Spleen (tissue), 11 donors: Measurements from ENCODE around the gene GPR75. TPM values are rescaled to one million over a fixed set of nuclear protein-coding genes. Genes with fewer than 3 reads are reported as not detected.

Experiments
- DNase-seq: peaks from one replicate; pipeline ENCODE4 v3.0.0-alpha.2; 2020
- H3K27ac ChIP-seq, 8 donors: fragments of 200-600 bp; sonication (generic) in 7 of 8; 1 replicate in 4 of 8; 2 replicates in 4 of 8; pipeline versions ENCODE4 v1.5.0 to v1.8.0; 2016 to 2021; ENCODE audit warnings: inconsistent platforms in 4 of 8, mild to moderate bottlenecking in 4 of 8, moderate library complexity in 1 of 8
- H3K27me3 ChIP-seq, 7 donors: fragments of 200-600 bp; sonication (generic) in 6 of 7; replicated peaks in 1 of 7; 1 replicate in 4 of 7; 2 replicates in 3 of 7; pipeline versions ENCODE4 v1.5.0 to v1.8.0; 2016 to 2021; ENCODE audit warnings: inconsistent platforms in 3 of 7, mild to moderate bottlenecking in 1 of 7
- H3K36me3 ChIP-seq, 6 donors: fragments of 200-600 bp; sonication (generic) in 5 of 6; 1 replicate in 4 of 6; 2 replicates in 2 of 6; pipeline versions ENCODE4 v1.5.0 to v1.8.0; 2016 to 2021; ENCODE audit warnings: inconsistent platforms in 2 of 6
- H3K4me1 ChIP-seq, 6 donors: fragments of 200-600 bp; sonication (generic) in 5 of 6; 1 replicate in 3 of 6; 2 replicates in 3 of 6; pipeline versions ENCODE4 v1.5.0 to v1.8.0; 2016 to 2021; ENCODE audit warnings: inconsistent platforms in 3 of 6
- H3K4me3 ChIP-seq, 8 donors: fragments of 200-600 bp; sonication (generic) in 7 of 8; 1 replicate in 4 of 8; 2 replicates in 4 of 8; pipeline versions ENCODE4 v1.5.0 to v1.8.0; 2016 to 2021; ENCODE audit warnings: inconsistent platforms in 4 of 8, mild to moderate bottlenecking in 4 of 8, moderate library complexity in 2 of 8
- H3K9me3 ChIP-seq, 8 donors: fragments of 200-600 bp; sonication (generic) in 7 of 8; 1 replicate in 4 of 8; 2 replicates in 4 of 8; pipeline versions ENCODE4 v1.5.0 to v1.8.0; 2016 to 2021; ENCODE audit warnings: inconsistent platforms in 4 of 8
- CTCF ChIP-seq, 11 experiments: fragments of 200-600 bp in 7 of 11; fragments of 450-650 bp in 4 of 11; sonication (generic) in 4 of 11; IDR thresholded peaks in 8 of 11; conservative IDR thresholded peaks in 3 of 11; 1 replicate in 7 of 11; 2 replicates in 4 of 11; pipeline versions ENCODE4 v1.4.0 to v1.8.0; 2016 to 2021; ENCODE audit warnings: antibody characterized with exemption in 11 of 11, inconsistent platforms in 4 of 11, mild to moderate bottlenecking in 1 of 11
- POLR2A ChIP-seq, 3 donors: fragments of 450-650 bp; IDR thresholded peaks; one replicate each; pipeline ENCODE4 v1.5.1; 2017; ENCODE audit warnings: antibody characterized with exemption in 3 of 3, mild to moderate bottlenecking in 1 of 3
- POLR2AphosphoS5 ChIP-seq, 3 donors: sonication (generic); formaldehyde crosslinking; IDR thresholded peaks; one replicate each; pipeline ENCODE4 v1.5.1; 2017; ENCODE audit warnings: antibody characterized with exemption in 3 of 3
- WGBS, 5 donors: extraction: QIAGEN DNeasy Blood & Tissue Kit in 3 of 5; methylation state at CpG; one replicate each; pipeline versions ENCODE4 v1.1.5 to v1.1.7; 2013 to 2018; 5-methylcytosine and 5-hydroxymethylcytosine counted together
- intact Hi-C: fragments of 100-400 bp; cut with DNase I; formaldehyde crosslinking; loops from one replicate; pipeline ENCODE4 v1.15.0; 2023; ENCODE audit warnings: low total_unique reads
- microRNA-seq, 3 donors: library from miRNA; unstranded; fragments of <30 nt; microRNA quantifications; one replicate each; pipeline versions ENCODE4 to v1.1.0, GENCODE V29; 2019 to 2020
- polyA plus RNA-seq, 3 donors: library from polyadenylated mRNA; stranded (reverse); fragments of 200-250 nt; gene quantifications; one replicate each; pipeline ENCODE4 v1.2.1, GENCODE V29; 2013
- small RNA-seq, 4 donors: library from RNA; depleted of rRNA; stranded (forward); fragments of <200 nt; gene quantifications; one replicate each; pipeline ENCODE3, GENCODE V24; 2016
- total RNA-seq, 7 donors: library from RNA; depleted of rRNA in 3 of 7; stranded (reverse); fragments of >200 nt in 3 of 7; fragmentation: NEBNext Ultra II Directional in 4 of 7; extraction: Animal tissue kit (Norgen Biotek cat#: 25700) in 4 of 7; gene quantifications; one replicate each; pipeline versions ENCODE4 v1.1.0 to v1.2.1, GENCODE V29; 2016 to 2021
- donor health status: healthy with polysubstance abuse.
- donor health status: DM: no; HTN: no; CAD: no; lungs with moderate emphysema.
- donor health status: DM: no; HTN: no; CAD: no.
- donor health status: Bipolar disorder and iron deficiency.
- donor health status: healthy.
- donor health status: DM: no; HTN: no; CAD: no.
- donor health status: DM: yes; HTN: yes; CAD: no.

The GPR75 gene
- total and polyA plus RNA-seq, 10 donors = 0.08 to 10.9 (median 3.8) TPM

GRCh38 chr2:53813151-53813550 lies 46.6 kb downstream of the GPR75 start:
- H3K27me3 ChIP-seq = no peaks in the 10 kb centered on the region
- H3K9me3 ChIP-seq = no peaks in the 10 kb centered on the region
- no peak for DNase-seq
- no peak overlapping the region for H3K27ac ChIP-seq
- no peak overlapping the region for H3K4me3 ChIP-seq
- H3K36me3 ChIP-seq = peaks cover 8 to 100% (median 87%) of the 10 kb centered on the region in 6 donors
- TF ChIP-seq CTCF (IDR thresholded peaks at IDR 0.05 in 8 of 11, conservative IDR thresholded peaks at IDR 0.05 in 3 of 11) (no peak), POLR2A (IDR thresholded peaks at IDR 0.05) (no peak), POLR2AphosphoS5 (IDR thresholded peaks at IDR 0.05) (no peak)
- intact Hi-C loops = no loop called here
- H3K4me1 ChIP-seq = no peaks in the 10 kb centered on the region

- H3K4me1 ChIP-seq = no peaks in the 10 kb centered on the region
- TF ChIP-seq CTCF (IDR thresholded peaks at IDR 0.05 in 8 of 11, conservative IDR thresholded peaks at IDR 0.05 in 3 of 11) (no peak), POLR2AphosphoS5 (IDR thresholded peaks at IDR 0.05) (no peak), POLR2A (IDR thresholded peaks at IDR 0.05) (no peak)
- H3K36me3 ChIP-seq = peaks cover 8 to 100% (median 90%) of the 10 kb centered on the region in 6 donors
- no peaks in the 10 kb centered on the region for H3K9me3 ChIP-seq
- H3K27me3 ChIP-seq = no peaks in the 10 kb centered on the region
- intact Hi-C loops = no loop called here
- H3K4me3 ChIP-seq = no peak overlapping the region
- H3K27ac ChIP-seq = no peak overlapping the region
- no peak for DNase-seq
- WGBS, 5 donors = 92 to 98% (median 95%) methylated on average over 3 of the region's 3 CpGs
These were observed 48.2 kb downstream of the GPR75 start for GRCh38 chr2:53811601-53812000.

Small RNAs within 50 kb of the gene (microRNA-seq; reads per million reads assigned to microRNA genes)
- gene MIR3682 = 0 to 0.36 (median 0) reads per million in 3 donors

Small RNAs within 50 kb of the gene (small RNA-seq; reads per million reads assigned to genes)
- 0 to 0.12 (median 0) reads per million in 4 donors for gene MIR3682

Other genes starting within 250 kb of the GPR75 start
- 1 to 10 TPM; 2.7 to 9.5 (median 4.4) TPM for gene CHAC2, start 92.2 kb downstream of the GPR75 start, total RNA-seq
- gene CHAC2, start 92.2 kb downstream of the GPR75 start, polyA plus RNA-seq = 1 to 10 TPM; 4.3 to 7.9 (median 7.4) TPM
- gene ASB3, start 73.0 kb downstream of the GPR75 start, total RNA-seq = 10 to 100 TPM; 19.2 to 28.1 (median 21.9) TPM
- 10 to 100 TPM in 1 of 3 donors, 1 to 10 TPM in 2; 7.7 to 13.6 (median 9.9) TPM for gene ASB3, start 73.0 kb downstream of the GPR75 start, polyA plus RNA-seq
- 10 to 100 TPM; 23.9 to 56.4 (median 36.2) TPM for gene ERLEC1, start 72.9 kb downstream of the GPR75 start, total RNA-seq
- gene ERLEC1, start 72.9 kb downstream of the GPR75 start, polyA plus RNA-seq = 10 to 100 TPM; 12.7 to 23.1 (median 17.0) TPM
- 10 to 100 TPM; 53.8 to 88.1 (median 73.6) TPM for gene PSME4, start 111.0 kb upstream of the GPR75 start, total RNA-seq
- gene PSME4, start 111.0 kb upstream of the GPR75 start, polyA plus RNA-seq = 10 to 100 TPM; 34.1 to 47.5 (median 35.5) TPM